Omental fat pad (tissue), 4 donors: ENCODE data around the gene CFAP107. TPM values are rescaled to one million over a fixed set of nuclear protein-coding genes. Genes with fewer than 3 reads are reported as not detected.

Experiments used
- ATAC-seq: fragments of 150-250 bp; one replicate; pipeline ENCODE4 v1.9.1; 2016; ENCODE audit warnings: mild to moderate bottlenecking, moderate library complexity; ENCODE audit not compliant: low FRiP score
- DNase-seq: peaks from one replicate; pipeline ENCODE4 v3.0.0-alpha.2; 2019; ENCODE audit warnings: low spot score
- CTCF ChIP-seq, 3 donors: fragments of 450-650 bp; IDR thresholded peaks; one replicate each; pipeline ENCODE4 v1.5.1; 2016 to 2017; ENCODE audit warnings: antibody characterized with exemption in 3 of 3, mild to moderate bottlenecking in 3 of 3, moderate library complexity in 2 of 3
- total RNA-seq, 4 donors: library from RNA; depleted of rRNA; stranded (reverse); fragments of >200 nt; gene quantifications; one replicate each; pipeline ENCODE4 v1.1.0, GENCODE V29; 2016

The CFAP107 gene
- not detected for total RNA-seq

- TF ChIP-seq CTCF (IDR thresholded peaks at IDR 0.05), result no peak
- DNase-seq (no peak), ATAC-seq (no peak)
Observed at GRCh38 chr1:12745992-12746323, at the start of gene CFAP107. TSS of gene CFAP107 (plus strand) at chr1:12746200. CDS start at chr1:12746431, 231 bp downstream.

- DNase-seq (no peak), ATAC-seq (no peak)
- TF ChIP-seq CTCF (IDR thresholded peaks at IDR 0.05), result no peak
Observed at GRCh38 chr1:12696658-12697057, 49.3 kb upstream of the CFAP107 start.

- DNase-seq (no peak), ATAC-seq (no peak)
- TF ChIP-seq CTCF (IDR thresholded peaks at IDR 0.05), result no peak
Observed at GRCh38 chr1:12697397-12697796, 48.6 kb upstream of the CFAP107 start.

- no peak for DNase-seq
- TF ChIP-seq CTCF (IDR thresholded peaks at IDR 0.05), result no peak
- no peak for ATAC-seq
Observed at GRCh38 chr1:12703821-12704451, 42.1 kb upstream of the CFAP107 start.

GRCh38 chr1:12706061-12706460 is 39.9 kb upstream of the CFAP107 start:
- no peak for TF ChIP-seq CTCF (IDR thresholded peaks at IDR 0.05)
- ATAC-seq (no peak), DNase-seq (no peak)

- DNase-seq (no peak), ATAC-seq (no peak)
- TF ChIP-seq CTCF (IDR thresholded peaks at IDR 0.05), result no peak
Observed at GRCh38 chr1:12708396-12709090, 37.5 kb upstream of the CFAP107 start.

- no peak for TF ChIP-seq CTCF (IDR thresholded peaks at IDR 0.05)
- peak; percentile 95 for ATAC-seq
- no peak for DNase-seq
Observed at GRCh38 chr1:12709091-12709491, 36.9 kb upstream of the CFAP107 start.
